Thoracic aorta (tissue), 2 donors: Measurements from ENCODE around the gene RAB3IL1. TPM values are rescaled to one million over a fixed set of nuclear protein-coding genes. Genes with fewer than 3 reads are reported as not detected.

Experiments used
- ATAC-seq: fragments of 150-250 bp; one replicate; pipeline ENCODE4 v1.8.0; 2017; ENCODE audit warnings: low read depth; ENCODE audit not compliant: insufficient number of reproducible peaks, low FRiP score
- DNase-seq: peaks from one replicate; pipeline ENCODE4 v3.0.0-alpha.2; 2020; ENCODE audit warnings: low spot score
- H3K27ac ChIP-seq, 2 donors: fragments of 200-600 bp; sonication (generic); 1 replicate in 1 of 2; 2 replicates in 1 of 2; pipeline ENCODE4 v1.5.1; 2016; ENCODE audit warnings: mild to moderate bottlenecking in 2 of 2, moderate library complexity in 2 of 2
- H3K27me3 ChIP-seq: fragments of 200-600 bp; sonication (generic); replicated peaks from 2 replicates; pipeline ENCODE4 v1.6.0; 2016; ENCODE audit warnings: mild to moderate bottlenecking; ENCODE audit not compliant: insufficient read depth
- H3K36me3 ChIP-seq: fragments of 200-600 bp; sonication (generic); one replicate; pipeline ENCODE4 v1.5.1; 2016
- H3K4me1 ChIP-seq, 2 donors: fragments of 200-600 bp; sonication (generic); 1 replicate in 1 of 2; 2 replicates in 1 of 2; pipeline versions ENCODE4 v1.5.1 to v1.6.0; 2016; ENCODE audit warnings: low read depth in 2 of 2, mild to moderate bottlenecking in 1 of 2; ENCODE audit not compliant: control insufficient read depth in 1 of 2
- H3K4me3 ChIP-seq: fragments of 200-600 bp; sonication (generic); 2 replicates; pipeline ENCODE4 v1.5.1; 2016; ENCODE audit warnings: mild to moderate bottlenecking
- H3K9me3 ChIP-seq: fragments of 200-600 bp; sonication (generic); 2 replicates; pipeline ENCODE4 v1.5.1; 2016
- CTCF ChIP-seq: fragments of 200-600 bp; sonication (generic); IDR thresholded peaks from one replicate; pipeline ENCODE4 v1.5.1; 2019; ENCODE audit warnings: antibody characterized with exemption
- total RNA-seq, 2 donors: library from RNA; depleted of rRNA; stranded (reverse); fragments of >200 nt; gene quantifications; one replicate each; pipeline versions ENCODE4 v1.1.0 to v1.2.3, GENCODE V29; 2016

The RAB3IL1 gene
- total RNA-seq, 2 donors from 2014 or later = 20.8 to 45.4 TPM

- H3K27me3 ChIP-seq = no peaks in the 10 kb centered on the region
- peaks cover 8 to 25% of the 10 kb centered on the region in 2 donors for H3K4me1 ChIP-seq
- DNase-seq (no peak), ATAC-seq (no peak)
- H3K9me3 ChIP-seq = no peaks in the 10 kb centered on the region
- no peak overlapping the region for H3K4me3 ChIP-seq
- peaks cover 16% of the 10 kb centered on the region for H3K36me3 ChIP-seq
- TF ChIP-seq CTCF = no peak
- H3K27ac ChIP-seq = no peak overlapping the region
Measured at GRCh38 chr11:61868571-61869428, 48.6 kb downstream of the RAB3IL1 start.

- H3K9me3 ChIP-seq = no peaks in the 10 kb centered on the region
- ATAC-seq = no peak
- TF ChIP-seq CTCF = no peak
Measured at GRCh38 chr11:61866958-61867343, 50.4 kb downstream of the RAB3IL1 start.

GRCh38 chr11:61866231-61866957 is 51.0 kb downstream of the RAB3IL1 start:
- Histone ChIP-seq H3K36me3 (peaks cover 26% of the 10 kb centered on the region), H3K27me3 (no peaks in the 10 kb centered on the region), H3K4me3 (no peak overlapping the region), H3K9me3 (no peaks in the 10 kb centered on the region), H3K4me1 (peaks cover 8 to 19% of the 10 kb centered on the region in 2 donors), H3K27ac (no peak overlapping the region)
- no peak for TF ChIP-seq CTCF
- ATAC-seq (no peak), DNase-seq (no peak)

More at GRCh38 chr11:61866958-61867343, 50.4 kb downstream of the RAB3IL1 start:
- Histone ChIP-seq H3K27ac (no peak overlapping the region), H3K4me1 (peaks cover 8 to 25% of the 10 kb centered on the region in 2 donors), H3K4me3 (no peak overlapping the region), H3K27me3 (no peaks in the 10 kb centered on the region), H3K36me3 (peaks cover 26% of the 10 kb centered on the region)
- DNase-seq = no peak

GRCh38 chr11:61864814-61865775 is 52.3 kb downstream of the RAB3IL1 start:
- Histone ChIP-seq H3K27ac (no peak overlapping the region), H3K27me3 (no peaks in the 10 kb centered on the region), H3K9me3 (no peaks in the 10 kb centered on the region), H3K4me1 (peaks cover 0 to 14% of the 10 kb centered on the region in 2 donors), H3K4me3 (no peak overlapping the region), H3K36me3 (peaks cover 26% of the 10 kb centered on the region)
- TF ChIP-seq CTCF = no peak
- DNase-seq (no peak), ATAC-seq (no peak)
